HEK293T (cell line): Measurements from ENCODE around the gene EIF2S3.

Source experiments
- CTCF ChIA-PET: fragments of 350-600 bp; formaldehyde crosslinking; extraction: SDS; loops from one replicate; lab custom pipeline; 2021; ENCODE audit warnings: antibody characterized with exemption, inconsistent platforms; lab: Yijun Ruan, JAX
- POLR2A ChIA-PET: fragments of 350-600 bp; formaldehyde crosslinking; extraction: SDS; loops from one replicate; lab custom pipeline; 2020; ENCODE audit warnings: antibody characterized with exemption, inconsistent platforms; lab: Yijun Ruan, JAX
- DNase-seq: peaks from one replicate; pipeline ENCODE4 v3.0.0; 2012; ENCODE audit warnings: mixed read lengths; ENCODE audit errors: extremely low spot score
- ARNT ChIP-seq: fragments of 450-650 bp; IDR thresholded peaks from 2 replicates; pipeline ENCODE4 v1.6.1; 2017; ENCODE audit warnings: mild to moderate bottlenecking
- BHLHE40 ChIP-seq: fragments of 450-650 bp; IDR thresholded peaks from 2 replicates; pipeline ENCODE4 v1.6.1; 2016; ENCODE audit warnings: mild to moderate bottlenecking, moderate library complexity, borderline replicate concordance
- CTBP1 ChIP-seq: fragments of 450-650 bp; IDR thresholded peaks from 2 replicates; pipeline ENCODE4 v1.6.1; 2016; ENCODE audit warnings: borderline replicate concordance
- ELF4 ChIP-seq: fragments of 450-650 bp; IDR thresholded peaks from 2 replicates; pipeline ENCODE4 v1.6.1; 2017; ENCODE audit warnings: antibody characterized with exemption
- FOXA1 ChIP-seq: fragments of 450-650 bp; IDR thresholded peaks from 2 replicates; pipeline ENCODE4 v1.6.1; 2016; ENCODE audit warnings: mild to moderate bottlenecking
- FOXK2 ChIP-seq: fragments of 450-650 bp; IDR thresholded peaks from 2 replicates; pipeline ENCODE4 v1.6.1; 2016; ENCODE audit warnings: mild to moderate bottlenecking
- FOXM1 ChIP-seq: fragments of 450-650 bp; IDR thresholded peaks from 2 replicates; pipeline ENCODE4 v1.6.1; 2017; ENCODE audit warnings: mild to moderate bottlenecking, borderline replicate concordance
- HDGF ChIP-seq: fragments of 450-650 bp; IDR thresholded peaks from 2 replicates; pipeline ENCODE4 v1.6.1; 2017; ENCODE audit warnings: antibody characterized with exemption, borderline replicate concordance
- L3MBTL2 ChIP-seq: fragments of 450-650 bp; conservative IDR thresholded peaks from 2 replicates; pipeline ENCODE4 v1.6.1; 2016; ENCODE audit warnings: mild to moderate bottlenecking
- LEF1 ChIP-seq: fragments of 450-650 bp; IDR thresholded peaks from 2 replicates; pipeline ENCODE4 v1.6.1; 2017; ENCODE audit warnings: mild to moderate bottlenecking, borderline replicate concordance
- NFRKB ChIP-seq: fragments of 450-650 bp; IDR thresholded peaks from 2 replicates; pipeline ENCODE4 v1.6.1; 2016; ENCODE audit warnings: mild to moderate bottlenecking, moderate library complexity
- SP1 ChIP-seq: fragments of 450-650 bp; IDR thresholded peaks from 2 replicates; pipeline ENCODE4 v1.6.1; 2017
- SUZ12 ChIP-seq: fragments of 450-650 bp; IDR thresholded peaks from 2 replicates; pipeline ENCODE4 v1.6.1; 2016; ENCODE audit warnings: mild to moderate bottlenecking
- TARDBP ChIP-seq: fragments of 450-650 bp; IDR thresholded peaks from 2 replicates; pipeline ENCODE4 v1.6.1; 2016
- ZNF384 ChIP-seq: fragments of 450-650 bp; IDR thresholded peaks from 2 replicates; pipeline ENCODE4 v1.6.1; 2016
- TF ChIP-seq, protein P1 (sequence below): fragments of 450-650 bp; IDR thresholded peaks from 2 replicates; pipeline ENCODE4 v1.6.1; 2016

Gene EIF2S3

GRCh38 chrX:24054182-24055042, at the start of gene EIF2S3:
Gene EIF2S3, plus strand, starts transcription at chrX:24054956. Its CDS starts 13 bp downstream, at chrX:24054969.
- ChIA-PET CTCF (interaction anchor here (0.6 to 1.8 kb wide), 20 partner anchors 10 to 420 kb away, joined by 3 to 11 read pairs (median 4); partner anchors contain the start of genes ACOT9 and KLHL15), POLR2A (interaction anchor here (0.6 to 2.7 kb wide), 29 partner anchors 9 to 272 kb away, joined by 3 to 30 read pairs (median 4); partner anchors contain the start of genes APOO, CXorf58, KLHL15 and SAT1)
- DNase-seq: peak; percentile 87
- TF ChIP-seq SUZ12 (no peak), FOXK2 (peak; percentile 82), BHLHE40 (no peak), SP1 (no peak), ELF4 (no peak), TARDBP (no peak), ZNF384 (peak; percentile 99), HDGF (no peak), LEF1 (no peak), NFRKB (peak; percentile 53), FOXA1 (no peak), FOXM1 (no peak), ARNT (no peak; the same call in 1 of the 2 replicates), L3MBTL2 (peak; percentile 60), CTBP1 (no peak)
- TF ChIP-seq, protein P1, sequence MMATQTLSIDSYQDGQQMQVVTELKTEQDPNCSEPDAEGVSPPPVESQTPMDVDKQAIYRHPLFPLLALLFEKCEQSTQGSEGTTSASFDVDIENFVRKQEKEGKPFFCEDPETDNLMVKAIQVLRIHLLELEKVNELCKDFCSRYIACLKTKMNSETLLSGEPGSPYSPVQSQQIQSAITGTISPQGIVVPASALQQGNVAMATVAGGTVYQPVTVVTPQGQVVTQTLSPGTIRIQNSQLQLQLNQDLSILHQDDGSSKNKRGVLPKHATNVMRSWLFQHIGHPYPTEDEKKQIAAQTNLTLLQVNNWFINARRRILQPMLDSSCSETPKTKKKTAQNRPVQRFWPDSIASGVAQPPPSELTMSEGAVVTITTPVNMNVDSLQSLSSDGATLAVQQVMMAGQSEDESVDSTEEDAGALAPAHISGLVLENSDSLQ: no peak

- ChIA-PET CTCF (no interaction called here), POLR2A (no interaction called here)
Measured at GRCh38 chrX:24005028-24005427, 49.7 kb upstream of the EIF2S3 start.

GRCh38 chrX:24005867-24006266, 48.9 kb upstream of the EIF2S3 start:
- DNase-seq: no peak
- TF ChIP-seq SUZ12: no peak
- no peak for TF ChIP-seq FOXK2
- TF ChIP-seq SP1: no peak
- TF ChIP-seq CTBP1: no peak
- TF ChIP-seq L3MBTL2: no peak
- TF ChIP-seq ELF4: no peak
- ChIA-PET CTCF (no interaction called here), POLR2A (no interaction called here)

More at GRCh38 chrX:24005028-24005427, 49.7 kb upstream of the EIF2S3 start:
- DNase-seq: no peak
- no peak for TF ChIP-seq L3MBTL2

- POLR2A ChIA-PET: interaction anchor here (2.4 kb wide), 1 partner anchor 14 kb away, joined by 6 read pairs; the partner anchor contains the start of gene KLHL15
- TF ChIP-seq TARDBP: no peak
- no peak for TF ChIP-seq BHLHE40
- no peak for TF ChIP-seq ARNT
- no peak for TF ChIP-seq SP1
- no peak for TF ChIP-seq L3MBTL2
- no peak for TF ChIP-seq FOXK2
- no peak for TF ChIP-seq FOXM1
- CTCF ChIA-PET: interaction anchor here (1.1 to 1.3 kb wide), 2 partner anchors 13 to 42 kb away, joined by 3 read pairs; no protein-coding TSS in a partner anchor
- DNase-seq: no peak
Measured at GRCh38 chrX:24012266-24012665, 42.5 kb upstream of the EIF2S3 start.

- POLR2A ChIA-PET: interaction anchor here (2.4 kb wide), 1 partner anchor 12 kb away, joined by 6 read pairs; the partner anchor contains the start of gene KLHL15
Measured at GRCh38 chrX:24014388-24015018, 40.3 kb upstream of the EIF2S3 start.

GRCh38 chrX:24017674-24018073, 37.1 kb upstream of the EIF2S3 start:
- POLR2A ChIA-PET: interaction anchor here (0.9 to 1.8 kb wide), 3 partner anchors 9 to 37 kb away, joined by 3 to 6 read pairs (median 5); partner anchors contain the start of genes EIF2S3 and KLHL15
- no peak for DNase-seq
- no peak for TF ChIP-seq SP1
- CTCF ChIA-PET: no interaction called here

More at GRCh38 chrX:24014388-24015018, 40.3 kb upstream of the EIF2S3 start:
- TF ChIP-seq BHLHE40 (no peak), L3MBTL2 (no peak), FOXM1 (no peak)
- DNase-seq: no peak
- CTCF ChIA-PET: no interaction called here

- CTCF ChIA-PET: no interaction called here
- TF ChIP-seq NFRKB: no peak
- TF ChIP-seq TARDBP: no peak
- TF ChIP-seq, protein P1: no peak
- no peak for TF ChIP-seq FOXA1
- TF ChIP-seq FOXK2: no peak
- TF ChIP-seq ZNF384: no peak
- no peak for TF ChIP-seq CTBP1
- TF ChIP-seq ELF4: no peak
- no peak for TF ChIP-seq BHLHE40
- TF ChIP-seq SUZ12: no peak
- no peak for TF ChIP-seq L3MBTL2
- no peak for TF ChIP-seq LEF1
- POLR2A ChIA-PET: interaction anchor here (1.8 kb wide), 1 partner anchor 36 kb away, joined by 5 read pairs; the partner anchor contains the start of gene EIF2S3
- no peak for DNase-seq
Measured at GRCh38 chrX:24018809-24019208, 35.9 kb upstream of the EIF2S3 start.
